Vagina (tissue), 2 donors: Measurements from ENCODE around the gene HPSE.

Experiments used
- CTCF ChIP-seq, 3 experiments: fragments of 450-650 bp in 2 of 3; fragments of 200-600 bp in 1 of 3; sonication (generic) in 1 of 3; IDR thresholded peaks; one replicate each; pipeline ENCODE4 v1.5.1; 2017 to 2019; ENCODE audit warnings: antibody characterized with exemption in 3 of 3, mild to moderate bottlenecking in 2 of 3, moderate library complexity in 2 of 3
- POLR2A ChIP-seq, 2 donors: fragments of 450-650 bp; IDR thresholded peaks; one replicate each; pipeline ENCODE4 v1.6.1; 2017; ENCODE audit warnings: antibody characterized with exemption in 2 of 2, mild to moderate bottlenecking in 2 of 2, moderate library complexity in 2 of 2

- TF ChIP-seq CTCF (IDR thresholded peaks at IDR 0.05) (no peak), POLR2A (IDR thresholded peaks at IDR 0.05) (no peak)
Measured at GRCh38 chr4:83255584-83255983, 79.1 kb downstream of the HPSE start.
